ENCODE data around the gene ASB3.

GRCh38 chr2:53729143-53729762 is 57.5 kb downstream of the ASB3 start:
- TF ChIP-seq, protein P1, sequence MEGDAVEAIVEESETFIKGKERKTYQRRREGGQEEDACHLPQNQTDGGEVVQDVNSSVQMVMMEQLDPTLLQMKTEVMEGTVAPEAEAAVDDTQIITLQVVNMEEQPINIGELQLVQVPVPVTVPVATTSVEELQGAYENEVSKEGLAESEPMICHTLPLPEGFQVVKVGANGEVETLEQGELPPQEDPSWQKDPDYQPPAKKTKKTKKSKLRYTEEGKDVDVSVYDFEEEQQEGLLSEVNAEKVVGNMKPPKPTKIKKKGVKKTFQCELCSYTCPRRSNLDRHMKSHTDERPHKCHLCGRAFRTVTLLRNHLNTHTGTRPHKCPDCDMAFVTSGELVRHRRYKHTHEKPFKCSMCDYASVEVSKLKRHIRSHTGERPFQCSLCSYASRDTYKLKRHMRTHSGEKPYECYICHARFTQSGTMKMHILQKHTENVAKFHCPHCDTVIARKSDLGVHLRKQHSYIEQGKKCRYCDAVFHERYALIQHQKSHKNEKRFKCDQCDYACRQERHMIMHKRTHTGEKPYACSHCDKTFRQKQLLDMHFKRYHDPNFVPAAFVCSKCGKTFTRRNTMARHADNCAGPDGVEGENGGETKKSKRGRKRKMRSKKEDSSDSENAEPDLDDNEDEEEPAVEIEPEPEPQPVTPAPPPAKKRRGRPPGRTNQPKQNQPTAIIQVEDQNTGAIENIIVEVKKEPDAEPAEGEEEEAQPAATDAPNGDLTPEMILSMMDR (conservative IDR thresholded peaks at IDR 0.05; ENCODE audit: low read length): no peak
- TF ChIP-seq EZH2phosphoT487 (IDR thresholded peaks at IDR 0.05; ENCODE audit: borderline replicate concordance, low read depth, low read length): no peak

All from OCI-LY7 (cell line).